Activated CD8-positive, alpha-beta memory T cell treated with anti-CD3 and anti-CD28 coated beads, Interleukin-2, amount 50 U/mL, for 1 hour (primary cell): ENCODE results near the gene MACROH2A2.
"Not testable (repeated sequence)": the region's sequence is repeated elsewhere in the genome, so short reads cannot be mapped to it uniquely, and the experiment has no call there.

Source experiments
- DNase-seq: peaks from one replicate; pipeline ENCODE4 v3.0.0-alpha.2; 2020; ENCODE audit errors: extremely low read depth

MACROH2A2 gene

DNA sequence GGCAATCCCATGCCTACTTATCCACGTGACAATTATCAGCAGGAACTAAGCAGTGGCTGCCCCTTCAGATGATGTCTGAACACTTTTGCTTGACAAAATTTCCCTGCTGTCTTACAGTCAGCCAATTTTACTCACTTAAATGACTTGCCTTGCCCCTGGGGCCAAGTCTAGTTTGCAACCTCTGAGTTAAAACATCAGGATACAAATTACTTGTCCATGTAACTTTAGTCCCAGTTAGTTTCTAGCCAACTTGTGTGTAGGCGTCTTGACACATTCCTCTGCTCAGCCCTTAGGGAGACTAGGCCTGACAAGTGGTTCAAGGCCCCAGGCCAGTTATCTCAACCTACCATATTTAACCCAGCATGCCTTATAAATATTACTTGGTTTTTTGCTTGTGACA lies 105.5 kb downstream of the MACROH2A2 start:
- no peak for DNase-seq

DNA sequence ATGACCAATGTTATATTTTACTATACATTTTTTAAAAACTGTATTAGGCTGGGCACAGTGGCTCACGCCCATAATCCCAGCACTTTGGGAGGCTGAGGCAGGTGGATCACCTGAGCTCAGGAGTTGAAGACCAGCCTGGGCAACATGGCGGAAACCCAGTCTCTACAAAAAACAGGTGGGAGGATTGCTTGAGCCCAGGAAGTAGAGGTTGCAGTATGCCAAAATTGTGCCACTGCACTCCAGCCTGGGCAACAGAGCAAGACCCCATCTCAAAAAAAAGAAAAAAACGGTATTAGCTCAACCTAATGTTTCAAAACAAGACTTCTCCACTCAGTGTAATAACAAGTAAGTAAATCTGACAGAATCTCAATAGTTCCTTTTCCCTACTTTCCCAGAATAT lies 106.7 kb downstream of the MACROH2A2 start:
- not testable (repeated sequence) for DNase-seq

DNA sequence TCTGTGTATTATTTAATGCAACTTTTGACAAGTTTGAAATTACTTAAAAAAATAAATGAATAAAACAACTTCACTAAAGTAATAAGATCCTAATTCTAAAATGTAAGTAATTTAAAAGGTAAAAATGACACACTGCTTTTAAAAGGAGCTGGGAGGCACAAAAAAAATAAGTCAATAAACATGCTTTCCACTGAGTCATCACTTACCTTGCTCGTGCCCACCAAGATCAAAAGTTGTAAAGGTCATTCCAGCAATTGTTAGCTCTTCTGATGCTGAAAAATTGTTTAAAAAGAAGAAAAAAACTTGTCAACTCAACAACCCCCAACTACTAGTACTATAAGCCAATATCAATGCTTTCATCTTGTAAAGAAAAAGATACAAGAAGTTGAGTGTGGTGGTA lies 108.2 kb downstream of the MACROH2A2 start:
- DNase-seq, result no peak
